ENCODE data around the gene KIR2DL1.
"Not testable (repeated sequence)": the region's sequence is repeated elsewhere in the genome, so short reads cannot be mapped to it uniquely, and the experiment has no call there.

GRCh38 chr19:54824416-54824815 is 54.8 kb downstream of the KIR2DL1 start:
- not testable (repeated sequence) for TF ChIP-seq POLR2AphosphoS5 (IDR thresholded peaks at IDR 0.05; ENCODE audit: low read depth); CTCF (IDR thresholded peaks at IDR 0.05; ENCODE audit: insufficient read depth, low read length); REST (IDR thresholded peaks at IDR 0.05; ENCODE audit: insufficient replicate concordance, low read depth); GABPA (IDR thresholded peaks at IDR 0.05; ENCODE audit: low read depth); SPI1 (IDR thresholded peaks at IDR 0.05; ENCODE audit: borderline replicate concordance, low read depth)
